NCI-H1048 (cell line): Measurements from ENCODE around the gene NUDT3.
"Not testable (repeated sequence)": the region's sequence is repeated elsewhere in the genome, so short reads cannot be mapped to it uniquely, and the experiment has no call there.

Experiments
- DNase-seq: peaks from one replicate; lab custom pipeline; 2025; lab: John Stamatoyannopoulos, UW

The NUDT3 gene

GRCh38 chr6:34285448-34286164, 106.9 kb downstream of the NUDT3 start:
- DNase-seq: no peak

DNA sequence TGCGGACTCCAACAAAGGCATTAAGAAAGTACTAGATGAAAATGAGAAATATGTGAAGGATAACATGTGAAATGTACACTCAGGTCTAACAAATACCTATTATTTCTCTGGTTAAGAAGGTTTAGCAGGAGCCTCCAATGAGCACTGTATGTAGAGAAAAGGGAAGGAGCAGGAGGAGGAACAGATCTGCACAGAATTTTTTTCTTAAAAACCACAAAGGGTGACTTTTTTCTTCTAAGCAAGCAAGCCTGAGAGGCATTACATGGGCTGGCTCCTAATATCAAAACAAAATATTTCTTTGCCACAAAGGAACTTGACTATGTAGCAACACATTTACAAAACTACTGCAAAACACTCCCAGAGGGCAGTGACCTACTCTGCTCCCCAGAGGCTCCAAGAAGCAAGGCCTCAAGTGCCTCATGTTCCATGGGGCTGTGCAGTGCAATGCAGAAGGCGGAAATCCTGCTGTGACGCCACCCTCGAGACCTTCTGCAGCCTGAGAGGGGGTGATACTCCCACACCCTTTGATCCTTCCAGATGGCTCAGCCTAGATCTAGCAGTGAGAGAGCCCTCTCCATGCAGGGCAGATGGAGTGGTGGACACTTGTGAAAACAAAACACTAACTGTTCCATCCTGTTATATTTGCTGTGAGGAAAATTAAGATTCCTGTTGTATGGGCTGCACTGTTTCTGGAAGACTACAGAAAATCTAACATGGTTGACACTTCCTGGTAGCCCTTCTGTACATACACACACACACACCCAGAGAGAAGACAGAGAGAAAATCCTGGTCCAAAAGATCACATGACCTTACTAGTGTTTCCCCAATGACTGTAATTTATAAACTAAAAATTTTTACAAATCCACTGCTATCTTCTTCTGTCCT, 107.7 kb downstream of the NUDT3 start:
- no peak for DNase-seq

DNA sequence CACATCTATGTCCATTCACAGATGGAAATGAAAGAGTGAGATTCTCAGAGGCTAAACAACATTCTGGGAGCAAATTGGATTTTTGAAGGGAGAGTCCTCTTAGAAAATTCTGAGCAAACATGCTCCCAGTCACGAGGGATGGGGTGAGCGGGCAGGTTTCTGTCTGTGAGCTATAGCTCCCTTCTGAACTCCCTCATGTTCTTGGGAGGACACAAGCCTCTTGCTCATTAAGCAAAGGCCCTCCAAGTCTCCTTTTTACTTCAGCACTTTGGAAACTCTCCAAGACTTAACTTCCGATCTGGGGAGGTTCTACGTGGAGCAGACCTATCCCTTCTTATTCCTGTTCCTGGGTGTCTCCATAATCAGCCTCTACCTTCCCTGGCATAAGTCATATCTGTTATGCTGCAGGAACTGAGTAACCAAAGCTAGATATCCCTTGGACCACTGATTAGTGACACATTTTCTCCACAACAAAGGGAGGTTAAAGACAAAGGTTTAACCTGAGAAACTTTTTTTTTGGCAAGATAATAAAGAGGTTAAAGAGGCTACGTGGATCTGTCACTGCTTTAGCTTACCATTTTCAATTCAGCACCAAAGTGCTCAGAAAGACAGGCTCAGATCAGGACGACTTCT, 110.7 kb downstream of the NUDT3 start:
- DNase-seq: no peak

DNA sequence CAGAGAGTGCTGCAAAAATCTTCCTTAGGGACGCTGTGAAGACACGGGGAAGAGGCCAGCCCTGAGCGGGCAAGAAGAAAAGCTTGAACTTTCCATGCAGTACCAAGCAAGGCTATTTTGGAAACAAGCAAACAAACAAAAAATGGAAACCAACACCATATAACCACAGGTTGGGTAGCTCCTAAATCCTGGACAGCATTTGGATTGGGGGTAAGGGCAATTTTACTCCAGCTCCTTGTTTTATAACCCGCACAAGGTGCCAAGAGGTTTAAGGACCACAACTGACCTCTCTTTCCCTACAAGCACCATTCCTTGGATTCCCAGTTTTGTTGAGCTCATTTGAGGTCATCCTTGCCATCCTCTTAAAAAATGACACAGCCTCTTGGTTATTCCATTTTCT, 112.3 kb downstream of the NUDT3 start:
- DNase-seq: no peak

GRCh38 chr6:34278833-34279232, 113.6 kb downstream of the NUDT3 start:
- DNase-seq: no peak

DNA sequence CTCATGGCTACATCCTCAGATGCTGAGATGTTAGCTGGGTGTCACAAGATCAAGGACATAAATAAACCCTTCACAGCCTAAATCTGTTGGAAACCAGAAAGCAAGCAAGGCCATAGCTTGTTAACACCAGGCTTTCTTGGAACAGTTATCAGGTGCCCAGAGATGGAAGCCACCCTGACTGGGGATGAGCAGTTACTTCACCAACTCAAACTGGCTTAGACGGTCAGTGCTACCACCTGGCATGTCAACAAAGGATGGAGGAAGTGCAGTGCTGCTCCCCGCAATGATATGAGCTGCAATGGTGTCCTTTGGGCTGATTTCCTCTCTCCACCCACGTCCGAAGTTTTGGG, 114.7 kb downstream of the NUDT3 start:
- DNase-seq: no peak

DNA sequence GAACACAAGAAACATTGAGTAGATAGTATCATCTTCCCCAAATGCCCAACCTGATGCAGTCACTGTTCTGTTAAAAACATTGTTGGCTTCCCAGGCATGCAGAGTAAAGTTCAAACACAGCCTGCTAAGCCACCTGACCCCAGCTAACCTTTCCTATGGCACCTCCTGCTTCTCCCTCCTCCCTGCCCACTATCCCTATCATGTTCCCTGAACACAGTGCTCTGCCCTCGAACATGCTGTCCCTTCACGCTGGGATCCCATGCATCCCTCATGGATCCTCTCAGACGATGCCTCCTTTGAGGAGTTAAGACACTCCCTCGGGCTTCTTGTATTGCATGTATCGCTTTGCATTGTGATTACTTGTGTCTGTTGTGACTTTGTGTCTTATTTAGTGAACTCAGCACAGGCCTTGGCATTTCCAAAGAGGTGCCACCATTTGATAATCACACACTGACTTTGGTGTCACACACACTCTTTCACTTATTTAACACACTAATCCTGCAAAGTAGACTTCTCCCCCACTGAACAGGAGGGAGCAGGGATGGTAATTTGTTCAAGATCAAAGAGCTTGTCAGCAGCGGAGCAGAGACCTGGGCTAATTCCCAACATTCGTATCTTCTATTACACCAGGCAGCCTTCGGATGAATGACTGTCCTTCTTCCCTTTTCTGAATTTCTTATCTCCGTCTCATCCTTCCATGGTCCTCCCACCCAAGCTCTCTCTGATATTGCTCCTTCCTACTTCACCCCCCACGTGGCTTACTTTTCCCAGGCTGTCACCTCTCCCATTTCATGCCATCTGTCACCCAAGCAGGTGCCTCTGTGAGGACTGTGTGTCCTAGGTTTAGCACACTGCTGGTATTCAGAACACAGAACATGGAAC, 115.3 kb downstream of the NUDT3 start:
- no peak for DNase-seq

DNA sequence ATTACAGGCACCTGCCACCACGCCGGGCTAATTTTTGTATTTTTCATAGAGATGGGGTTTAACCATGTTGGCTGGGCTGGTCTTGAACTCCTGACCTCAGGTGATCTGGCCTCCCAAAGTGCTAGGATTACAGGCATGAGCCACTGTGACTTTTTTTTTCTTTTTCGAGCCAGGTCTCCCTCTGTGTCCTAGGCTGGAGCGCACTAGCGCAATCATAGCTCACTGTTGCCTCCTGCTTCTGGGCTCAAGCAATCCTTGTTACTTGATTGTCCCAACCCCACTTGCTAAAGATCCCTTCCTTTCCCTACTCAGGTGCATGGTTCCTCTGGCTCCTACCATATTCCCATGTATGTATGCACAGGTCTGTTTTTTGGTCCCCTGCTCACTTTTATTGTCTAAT, 116.3 kb downstream of the NUDT3 start:
- DNase-seq: no peak

GRCh38 chr6:34275128-34275804, 117.2 kb downstream of the NUDT3 start:
- no peak for DNase-seq

GRCh38 chr6:34274129-34274528, 118.3 kb downstream of the NUDT3 start:
- no peak for DNase-seq

DNA sequence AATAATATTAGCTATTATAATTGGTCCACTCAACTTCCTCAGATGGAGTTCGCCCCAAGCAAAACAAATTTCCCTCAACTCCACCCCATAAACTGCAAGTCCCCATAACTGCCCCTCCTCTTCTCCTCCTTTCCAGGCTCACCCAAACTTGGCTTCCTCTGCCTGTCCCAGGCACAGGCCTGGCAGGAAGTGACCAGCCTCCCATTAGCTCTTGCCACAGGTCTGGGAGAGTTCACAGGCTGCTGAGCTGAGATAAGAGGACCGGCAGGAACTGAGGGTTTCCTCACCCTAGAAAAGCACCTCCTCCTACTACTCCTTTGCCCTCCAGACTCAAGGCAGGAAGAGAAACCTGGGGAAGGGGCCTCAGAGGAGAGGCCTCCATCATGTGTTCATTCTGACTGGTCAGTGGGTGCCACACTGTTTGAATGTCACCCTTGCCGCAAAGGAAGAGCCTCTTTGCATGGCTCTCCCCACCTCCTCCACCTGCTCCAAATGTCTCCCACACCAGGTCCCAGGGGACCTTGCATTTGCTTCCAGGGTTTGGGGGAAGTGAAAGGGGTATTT, 119.1 kb downstream of the NUDT3 start:
- DNase-seq: no peak

DNA sequence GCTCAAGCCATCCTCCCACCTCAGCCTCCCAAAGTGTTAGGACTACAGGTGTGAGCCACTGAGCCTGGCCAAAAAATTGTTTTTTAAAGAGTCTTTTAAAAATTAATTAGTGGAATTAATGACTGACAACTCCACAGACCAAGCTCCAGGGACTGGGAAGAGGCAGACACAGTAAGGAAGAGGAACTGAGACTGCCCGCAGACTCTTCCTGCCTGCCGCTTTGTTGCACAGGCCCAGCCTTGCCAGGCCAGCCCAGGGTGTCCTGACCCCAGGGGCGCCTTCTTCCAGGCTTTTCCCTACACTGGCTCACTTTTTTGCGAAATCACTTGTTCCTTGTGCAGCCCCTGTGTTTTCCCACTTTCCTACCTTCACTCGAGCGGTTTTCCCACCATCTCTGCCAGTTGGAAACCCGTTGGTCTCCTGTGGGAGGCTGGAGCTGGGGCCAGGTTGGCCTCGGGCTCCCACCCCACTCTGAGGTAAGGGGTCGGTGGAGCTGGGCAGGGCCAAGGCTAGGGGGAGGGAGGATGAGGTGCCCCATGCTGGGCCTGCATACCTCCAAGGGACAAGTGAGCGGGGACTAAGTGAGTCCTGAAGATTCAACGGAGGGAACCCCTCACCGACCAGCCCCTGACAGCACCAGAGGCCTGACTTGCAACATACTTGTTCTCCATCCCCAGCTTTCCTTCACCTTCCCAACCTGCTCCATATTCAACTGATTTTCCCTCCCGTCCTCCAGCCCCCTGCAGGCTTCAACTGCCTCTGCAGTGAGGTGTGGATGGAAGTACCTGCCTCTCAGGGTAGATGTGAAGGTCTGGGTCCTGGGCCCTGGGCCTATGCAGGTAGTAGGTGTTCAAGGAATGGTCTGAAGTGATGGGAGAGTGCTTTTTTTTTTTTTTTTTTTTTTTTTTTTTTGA, 120.2 kb downstream of the NUDT3 start:
- no peak for DNase-seq

- not testable (repeated sequence) for DNase-seq
Observed at GRCh38 chr6:34269658-34270341, 122.7 kb downstream of the NUDT3 start.

DNA sequence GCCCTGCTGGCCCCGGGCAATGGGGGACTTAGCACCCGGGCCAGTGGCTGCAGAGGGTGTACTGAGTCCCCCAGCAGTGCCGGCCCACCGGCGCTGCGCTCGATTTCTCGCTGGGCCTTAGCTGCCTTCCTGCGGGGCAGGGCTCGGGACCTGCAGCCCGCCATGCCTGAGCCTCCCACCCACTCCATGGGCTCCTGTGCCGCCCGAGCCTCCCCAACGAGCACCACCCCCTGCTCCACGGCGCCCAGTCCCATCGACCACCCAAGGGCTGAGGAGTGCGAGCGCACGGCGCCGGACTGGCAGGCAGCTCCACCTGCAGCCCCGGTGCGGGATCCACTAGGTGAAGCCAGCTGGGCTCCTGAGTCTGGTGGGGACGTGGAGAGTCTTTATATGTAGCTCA, 123.3 kb downstream of the NUDT3 start:
- DNase-seq: not testable (repeated sequence)

DNA sequence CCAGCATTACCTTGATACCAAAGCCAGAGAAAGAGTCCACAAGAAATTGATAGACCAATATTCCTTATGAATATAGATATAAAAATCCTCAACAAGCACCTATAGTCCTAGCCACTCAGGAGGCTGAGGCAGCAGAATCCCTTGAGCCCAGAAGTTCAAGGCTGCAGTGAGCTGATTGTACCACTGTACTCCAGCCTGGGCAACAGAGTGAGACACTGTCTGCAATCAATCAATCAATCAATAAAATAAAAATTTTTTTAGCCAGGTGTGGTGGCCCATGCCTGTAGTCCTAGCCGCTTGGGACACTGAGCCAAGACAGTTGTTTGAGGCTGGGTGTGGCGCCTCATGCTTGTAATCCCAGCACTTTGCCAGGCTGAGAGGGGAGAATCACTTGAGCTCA, 124.7 kb downstream of the NUDT3 start:
- no peak for DNase-seq

DNA sequence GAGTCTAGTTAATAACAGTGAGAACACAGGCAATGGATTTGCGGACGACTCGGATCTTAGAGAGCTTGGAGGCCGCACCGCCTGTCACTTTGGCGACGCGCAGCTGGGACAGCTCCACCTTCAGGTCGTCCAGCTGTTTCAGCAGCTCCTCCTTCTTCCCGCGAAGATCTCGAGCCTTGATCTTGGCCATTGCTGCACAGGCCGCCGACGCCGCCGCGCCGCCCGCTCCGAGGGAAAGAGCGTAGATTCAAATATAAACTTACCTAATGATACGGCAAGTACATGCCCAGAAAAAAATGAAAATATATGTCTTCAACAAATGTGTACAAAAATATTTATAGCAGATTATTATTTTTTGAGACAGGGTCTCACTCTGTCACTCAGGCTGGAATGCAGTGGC, 129.0 kb downstream of the NUDT3 start:
- not testable (repeated sequence) for DNase-seq

GRCh38 chr6:34260576-34261267, 131.7 kb downstream of the NUDT3 start:
- no peak for DNase-seq

DNA sequence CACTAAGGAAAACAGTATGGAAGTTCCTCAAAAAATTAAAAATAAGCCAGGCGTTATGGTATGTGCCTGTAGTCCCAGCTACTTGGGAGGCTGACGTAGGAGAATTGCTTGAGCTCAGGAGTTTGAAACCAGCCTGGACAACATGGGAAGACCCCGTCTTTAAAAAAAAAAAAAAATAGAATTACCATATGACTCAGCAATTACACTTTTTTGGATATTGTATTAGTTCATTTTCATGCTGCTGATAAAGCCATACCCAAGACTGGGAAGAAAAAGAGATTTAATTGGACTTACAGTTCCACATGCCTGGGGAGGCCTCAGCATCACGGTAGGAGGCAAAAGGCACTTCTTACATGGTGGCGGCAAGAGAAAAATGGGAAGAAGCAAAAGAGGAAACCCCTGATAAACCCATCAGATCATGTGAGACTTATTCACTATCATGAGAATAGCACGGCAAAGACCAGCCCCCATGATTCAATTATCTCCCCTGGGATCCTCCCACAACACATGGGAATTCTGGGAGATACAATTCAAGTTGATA, 132.9 kb downstream of the NUDT3 start:
- no peak for DNase-seq
